GM12872 (cell line): ENCODE data around the gene TAF11.

Source experiments
- TF ChIP-seq, protein P1 (sequence below): IDR thresholded peaks from 3 replicates; pipeline ENCODE4 v1.5.1; 2011; ENCODE audit warnings: low read depth, mild to moderate bottlenecking, low read length, moderate library complexity; ENCODE audit not compliant: insufficient read depth

The TAF11 gene, protein sequence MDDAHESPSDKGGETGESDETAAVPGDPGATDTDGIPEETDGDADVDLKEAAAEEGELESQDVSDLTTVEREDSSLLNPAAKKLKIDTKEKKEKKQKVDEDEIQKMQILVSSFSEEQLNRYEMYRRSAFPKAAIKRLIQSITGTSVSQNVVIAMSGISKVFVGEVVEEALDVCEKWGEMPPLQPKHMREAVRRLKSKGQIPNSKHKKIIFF

DNA sequence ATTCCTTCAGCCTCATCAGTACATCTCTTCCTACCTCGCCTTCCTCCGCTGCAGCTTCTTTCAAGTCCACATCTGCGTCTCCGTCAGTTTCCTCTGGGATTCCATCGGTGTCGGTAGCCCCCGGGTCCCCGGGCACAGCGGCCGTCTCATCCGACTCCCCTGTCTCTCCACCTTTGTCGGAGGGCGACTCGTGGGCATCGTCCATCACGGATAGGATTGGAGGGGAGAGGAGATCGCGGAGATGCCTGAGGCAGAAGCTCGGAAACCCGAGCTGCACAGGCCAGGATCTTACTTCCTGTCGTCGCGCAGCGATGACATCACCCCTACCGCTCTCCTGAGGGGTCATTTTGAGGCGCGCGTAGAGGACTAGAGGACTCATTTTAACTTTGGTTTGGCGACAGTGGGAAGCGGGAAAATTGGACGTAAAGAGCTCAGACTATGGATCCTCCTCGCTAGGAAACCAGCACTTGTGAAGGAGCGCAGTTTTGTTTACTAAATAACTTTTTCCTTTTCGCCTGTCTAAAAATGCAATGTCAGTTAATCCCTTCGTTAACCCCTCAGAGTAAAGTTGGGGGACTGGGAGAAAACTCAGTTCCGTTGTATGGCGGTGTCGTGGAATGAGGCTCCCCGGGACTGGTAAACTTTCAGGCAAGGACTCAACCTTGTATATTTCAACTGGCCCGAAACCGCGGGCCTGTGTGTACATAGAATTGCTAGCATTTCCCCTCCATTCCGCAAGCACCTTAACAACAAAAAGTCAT is at the start of gene TAF11:
Gene TAF11 (minus strand): TSS at position 290 of the 761 bp plus-strand sequence. CDS start 85 bp downstream, at position 205.
- TF ChIP-seq, protein P1, sequence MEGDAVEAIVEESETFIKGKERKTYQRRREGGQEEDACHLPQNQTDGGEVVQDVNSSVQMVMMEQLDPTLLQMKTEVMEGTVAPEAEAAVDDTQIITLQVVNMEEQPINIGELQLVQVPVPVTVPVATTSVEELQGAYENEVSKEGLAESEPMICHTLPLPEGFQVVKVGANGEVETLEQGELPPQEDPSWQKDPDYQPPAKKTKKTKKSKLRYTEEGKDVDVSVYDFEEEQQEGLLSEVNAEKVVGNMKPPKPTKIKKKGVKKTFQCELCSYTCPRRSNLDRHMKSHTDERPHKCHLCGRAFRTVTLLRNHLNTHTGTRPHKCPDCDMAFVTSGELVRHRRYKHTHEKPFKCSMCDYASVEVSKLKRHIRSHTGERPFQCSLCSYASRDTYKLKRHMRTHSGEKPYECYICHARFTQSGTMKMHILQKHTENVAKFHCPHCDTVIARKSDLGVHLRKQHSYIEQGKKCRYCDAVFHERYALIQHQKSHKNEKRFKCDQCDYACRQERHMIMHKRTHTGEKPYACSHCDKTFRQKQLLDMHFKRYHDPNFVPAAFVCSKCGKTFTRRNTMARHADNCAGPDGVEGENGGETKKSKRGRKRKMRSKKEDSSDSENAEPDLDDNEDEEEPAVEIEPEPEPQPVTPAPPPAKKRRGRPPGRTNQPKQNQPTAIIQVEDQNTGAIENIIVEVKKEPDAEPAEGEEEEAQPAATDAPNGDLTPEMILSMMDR: no peak

DNA sequence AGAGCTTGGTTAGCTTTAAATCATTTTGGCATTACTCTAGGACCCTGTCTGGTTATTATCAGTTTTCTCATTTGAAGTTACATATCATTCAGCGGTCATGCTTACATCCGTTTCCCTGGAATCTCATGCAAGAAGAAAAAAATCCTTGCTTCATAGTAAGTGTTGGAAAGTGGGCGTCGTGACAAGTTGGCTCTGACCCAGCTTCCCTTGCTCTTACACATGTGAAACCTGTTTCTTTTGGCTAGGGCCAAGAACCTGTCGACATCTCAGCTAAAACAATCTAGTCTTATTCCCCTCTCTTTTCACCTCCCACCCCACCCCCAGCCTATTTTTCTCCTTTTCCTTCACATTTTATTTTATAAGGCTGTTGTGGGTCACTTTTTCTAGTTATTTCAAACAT is 46.7 kb upstream of the TAF11 start:
- TF ChIP-seq, protein P1: no peak

DNA sequence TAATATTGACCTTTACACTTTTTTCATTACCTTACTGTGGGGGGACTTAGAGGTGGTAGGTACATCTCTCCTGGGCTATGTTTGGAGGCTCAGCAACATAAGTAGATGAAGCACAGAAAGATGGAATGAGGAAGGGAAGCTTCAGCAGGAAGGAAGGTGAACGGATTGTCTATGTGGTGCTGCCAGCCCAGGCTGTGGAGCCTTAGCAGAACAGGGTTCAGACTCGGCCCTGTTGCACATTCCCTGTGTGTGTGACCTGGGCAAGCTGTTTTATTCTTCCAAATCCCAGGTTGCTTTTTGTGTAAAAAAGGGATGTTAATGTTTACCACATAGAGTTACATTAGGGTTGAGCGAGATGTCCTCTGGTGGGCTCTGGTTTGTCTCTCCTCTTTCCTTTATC is 42.4 kb upstream of the TAF11 start:
- TF ChIP-seq, protein P1: no peak

DNA sequence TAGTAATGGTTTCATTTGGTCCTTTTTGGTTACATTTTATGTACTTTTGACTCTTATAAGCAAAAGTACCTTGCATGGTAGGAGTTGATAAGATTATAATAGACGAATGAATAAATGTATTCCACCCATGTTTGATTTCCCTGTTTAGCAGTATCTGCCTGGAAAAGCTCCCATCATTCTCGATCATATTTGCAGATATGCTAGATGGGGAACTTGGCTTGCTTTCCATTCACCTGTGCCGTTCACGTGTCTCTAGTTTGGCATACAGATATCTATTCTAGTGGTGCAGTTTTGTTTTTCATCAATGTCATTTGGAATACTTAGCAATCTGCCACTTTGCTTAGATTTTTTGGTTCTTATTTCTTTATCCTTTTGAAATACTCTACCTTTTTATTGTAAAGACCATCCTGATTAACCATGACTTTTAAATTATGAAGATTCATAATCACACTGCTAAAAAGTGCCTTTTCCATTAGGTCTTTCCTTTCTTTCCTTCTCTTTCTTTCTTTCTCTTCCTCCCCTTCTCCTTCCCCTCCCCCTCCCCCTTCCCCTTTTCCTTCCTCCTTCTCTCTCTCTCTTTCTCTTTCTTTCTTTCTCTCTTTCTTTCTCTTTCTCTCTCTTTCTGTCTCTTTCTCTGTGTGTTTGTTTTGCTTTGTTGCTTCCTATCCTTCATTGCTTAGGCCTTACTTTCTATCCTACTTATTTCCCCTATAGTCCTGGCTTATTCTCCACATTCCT is 41.6 kb upstream of the TAF11 start:
- TF ChIP-seq, protein P1: no peak

DNA sequence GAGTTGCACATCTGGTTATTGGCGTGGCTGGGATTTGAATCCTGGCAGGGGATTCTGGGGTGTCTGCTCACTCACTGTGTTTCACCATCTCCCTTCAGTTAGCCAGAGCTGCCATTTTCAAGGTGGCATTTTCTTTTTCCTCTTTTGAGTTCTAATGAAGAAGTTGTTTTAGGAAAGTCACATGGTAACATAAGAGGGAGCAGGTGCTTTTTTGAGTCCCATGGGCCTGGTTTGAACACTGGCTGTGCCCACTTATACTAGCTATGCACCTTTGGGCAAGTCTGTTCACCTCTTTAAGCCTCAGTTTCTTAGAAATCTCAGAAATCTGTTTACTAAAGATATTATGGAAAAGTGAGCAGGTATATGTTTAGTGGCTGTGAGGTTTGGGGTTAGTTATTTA is 40.9 kb upstream of the TAF11 start:
- TF ChIP-seq, protein P1: no peak

DNA sequence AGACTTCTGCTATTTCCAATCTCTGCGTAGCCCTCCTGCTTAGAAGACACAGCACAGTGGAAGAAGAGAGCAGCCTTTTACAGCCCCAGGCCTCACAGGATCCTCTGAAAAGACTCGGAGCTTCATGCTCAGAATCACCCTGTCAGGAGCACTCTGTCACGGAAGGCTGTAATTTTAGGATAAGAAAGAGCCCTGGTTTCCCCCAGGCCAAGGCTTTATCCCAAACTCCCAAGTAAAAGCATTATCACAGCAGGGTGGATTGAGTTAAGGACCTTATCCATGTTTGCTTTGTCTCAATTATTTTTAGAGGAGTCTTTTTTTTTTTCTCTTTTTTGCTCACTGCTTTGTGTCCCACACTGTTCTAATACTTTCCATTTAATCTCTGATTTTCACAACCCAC is 40.4 kb upstream of the TAF11 start:
- TF ChIP-seq, protein P1: no peak

DNA sequence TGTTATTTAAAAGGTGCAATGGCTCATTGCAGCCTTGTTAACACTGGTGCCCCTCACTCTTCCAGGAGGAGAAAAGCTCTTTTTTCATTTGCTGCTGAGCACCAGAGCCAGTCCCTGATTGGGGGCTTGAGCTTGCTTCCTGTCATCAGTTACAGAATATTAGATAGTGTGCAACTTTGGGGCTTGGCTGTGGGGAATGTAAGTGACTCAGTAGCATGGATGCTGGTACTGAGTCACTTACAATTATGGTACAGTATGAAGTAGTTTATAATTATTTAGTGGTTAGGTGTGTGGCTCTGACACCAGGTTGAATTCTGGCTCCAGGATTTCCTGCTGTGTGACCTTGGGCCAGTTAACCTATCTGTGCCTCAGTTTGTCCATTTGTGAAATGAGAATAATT is 38.8 kb upstream of the TAF11 start:
- TF ChIP-seq, protein P1: no peak
